ENCODE measurements around the gene NRP1.

The NRP1 gene

DNA sequence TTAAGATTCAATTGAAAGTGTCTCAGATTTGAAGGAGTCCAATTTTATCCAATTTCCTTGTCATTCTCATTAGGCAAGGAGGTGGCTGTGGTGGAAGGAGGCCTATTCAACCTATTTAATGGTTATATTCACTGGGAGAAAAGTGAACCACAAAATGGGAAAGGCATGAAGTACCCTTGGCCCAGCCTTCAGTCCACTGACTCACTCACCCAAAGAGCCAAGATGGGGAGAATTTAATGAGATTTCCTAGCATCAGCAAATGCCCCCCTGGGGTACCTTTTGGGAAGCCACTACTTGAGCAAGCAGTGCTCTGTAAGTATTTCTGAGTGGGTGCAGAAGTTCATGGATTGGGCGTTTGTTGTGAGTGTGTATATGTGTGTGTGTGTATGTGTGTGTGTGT, 144.1 kb downstream of the NRP1 start:
- no peaks in the 10 kb centered on the region; the same call in 1 of the 2 replicates for H3K27me3 ChIP-seq (replicated peaks; ENCODE audit: control insufficient read depth, insufficient read depth, low read length)
- H3K4me3 ChIP-seq (replicated peaks; ENCODE audit: low read depth, low read length) = no peak overlapping the region
- no peaks in the 10 kb centered on the region for H3K36me3 ChIP-seq (ENCODE audit: control insufficient read depth, insufficient read depth, low read length)
- DNase-seq (ENCODE audit: extremely low read depth, insufficient read length) = no peak
- TF ChIP-seq, protein P1, sequence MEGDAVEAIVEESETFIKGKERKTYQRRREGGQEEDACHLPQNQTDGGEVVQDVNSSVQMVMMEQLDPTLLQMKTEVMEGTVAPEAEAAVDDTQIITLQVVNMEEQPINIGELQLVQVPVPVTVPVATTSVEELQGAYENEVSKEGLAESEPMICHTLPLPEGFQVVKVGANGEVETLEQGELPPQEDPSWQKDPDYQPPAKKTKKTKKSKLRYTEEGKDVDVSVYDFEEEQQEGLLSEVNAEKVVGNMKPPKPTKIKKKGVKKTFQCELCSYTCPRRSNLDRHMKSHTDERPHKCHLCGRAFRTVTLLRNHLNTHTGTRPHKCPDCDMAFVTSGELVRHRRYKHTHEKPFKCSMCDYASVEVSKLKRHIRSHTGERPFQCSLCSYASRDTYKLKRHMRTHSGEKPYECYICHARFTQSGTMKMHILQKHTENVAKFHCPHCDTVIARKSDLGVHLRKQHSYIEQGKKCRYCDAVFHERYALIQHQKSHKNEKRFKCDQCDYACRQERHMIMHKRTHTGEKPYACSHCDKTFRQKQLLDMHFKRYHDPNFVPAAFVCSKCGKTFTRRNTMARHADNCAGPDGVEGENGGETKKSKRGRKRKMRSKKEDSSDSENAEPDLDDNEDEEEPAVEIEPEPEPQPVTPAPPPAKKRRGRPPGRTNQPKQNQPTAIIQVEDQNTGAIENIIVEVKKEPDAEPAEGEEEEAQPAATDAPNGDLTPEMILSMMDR (IDR thresholded peaks at IDR 0.05; ENCODE audit: insufficient read depth, low read length, poor library complexity, severe bottlenecking) = no peak

DNA sequence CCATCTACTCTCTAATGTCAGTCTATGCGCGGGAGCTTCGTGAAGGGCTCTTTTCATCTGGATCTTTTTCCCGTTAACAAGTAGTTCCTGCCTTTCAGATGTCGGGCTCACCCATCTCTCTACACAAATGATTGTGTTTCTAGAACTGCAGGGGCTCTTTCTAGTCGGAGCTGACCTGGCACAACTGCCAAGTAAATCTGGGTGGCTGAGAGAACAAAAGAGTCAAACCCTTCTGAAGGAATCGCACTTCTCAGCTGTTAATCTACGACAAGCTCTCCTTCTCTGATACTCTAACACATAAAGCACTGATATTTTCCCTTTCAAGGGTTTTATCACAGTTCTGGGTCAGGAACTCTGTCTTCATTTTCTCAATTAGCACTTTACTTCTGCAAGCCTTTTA, 144.7 kb downstream of the NRP1 start:
- Histone ChIP-seq H3K36me3 (ENCODE audit: control insufficient read depth, insufficient read depth, low read length) (no peaks in the 10 kb centered on the region), H3K4me3 (replicated peaks; ENCODE audit: low read depth, low read length) (no peak overlapping the region), H3K27me3 (replicated peaks; ENCODE audit: control insufficient read depth, insufficient read depth, low read length) (no peaks in the 10 kb centered on the region; the same call in 1 of the 2 replicates)
- TF ChIP-seq, protein P1 (IDR thresholded peaks at IDR 0.05; ENCODE audit: insufficient read depth, low read length, poor library complexity, severe bottlenecking) = no peak
- no peak for DNase-seq (ENCODE audit: extremely low read depth, insufficient read length)

DNA sequence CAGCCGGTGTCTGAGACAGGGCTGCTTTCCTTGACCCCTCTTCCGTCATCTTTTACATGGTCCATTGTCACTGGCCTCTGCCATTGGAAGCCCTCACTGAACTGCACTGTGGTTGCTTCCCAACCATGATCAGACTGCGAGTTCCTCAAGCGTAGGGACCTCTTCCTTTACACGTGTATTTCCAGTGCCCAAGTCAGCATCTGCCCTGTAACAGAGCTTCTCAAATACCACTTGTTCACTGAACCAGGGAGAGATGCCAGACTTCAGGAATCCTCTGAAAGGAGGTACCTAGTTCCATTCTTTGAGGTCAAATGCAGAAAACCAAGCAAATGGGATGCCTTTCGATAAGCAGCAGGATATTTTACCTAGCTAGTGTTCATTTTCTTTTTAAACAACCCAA, 145.1 kb downstream of the NRP1 start:
- TF ChIP-seq, protein P1 (IDR thresholded peaks at IDR 0.05; ENCODE audit: insufficient read depth, low read length, poor library complexity, severe bottlenecking) = no peak
- no peak for DNase-seq (ENCODE audit: extremely low read depth, insufficient read length)
- Histone ChIP-seq H3K27me3 (replicated peaks; ENCODE audit: control insufficient read depth, insufficient read depth, low read length) (no peaks in the 10 kb centered on the region; the same call in 1 of the 2 replicates), H3K36me3 (ENCODE audit: control insufficient read depth, insufficient read depth, low read length) (no peaks in the 10 kb centered on the region), H3K4me3 (replicated peaks; ENCODE audit: low read depth, low read length) (no peak overlapping the region)

DNA sequence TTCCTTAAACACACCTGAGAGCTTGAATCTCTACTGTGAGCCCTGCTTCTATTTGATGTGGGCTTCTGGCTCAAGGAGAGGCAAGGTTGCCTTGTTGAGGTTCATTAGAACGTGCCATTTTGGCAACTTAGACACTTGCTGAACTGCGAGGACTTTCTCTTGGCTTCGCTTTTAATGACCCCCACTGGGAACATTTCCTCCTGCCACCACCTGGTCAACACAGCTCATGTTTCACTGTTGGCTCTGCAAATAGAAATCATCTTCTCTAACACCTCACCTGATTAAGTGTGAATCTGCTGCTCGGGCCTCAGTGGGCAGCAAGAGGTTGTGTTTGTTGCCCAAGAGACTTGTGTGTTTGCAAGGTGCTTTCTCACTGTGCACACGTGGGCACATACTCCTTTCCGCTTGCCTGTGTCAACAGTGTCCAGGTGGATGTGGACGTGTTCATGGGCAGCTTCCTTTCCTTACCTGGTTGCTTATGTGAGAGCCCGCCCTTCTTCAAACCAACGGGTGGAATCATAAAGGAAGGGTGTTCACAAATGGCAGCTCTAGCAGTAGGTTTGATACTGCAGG, 147.0 kb downstream of the NRP1 start:
- DNase-seq (ENCODE audit: extremely low read depth, insufficient read length) = no peak
- TF ChIP-seq, protein P1 (IDR thresholded peaks at IDR 0.05; ENCODE audit: insufficient read depth, low read length, poor library complexity, severe bottlenecking) = no peak
- Histone ChIP-seq H3K27me3 (replicated peaks; ENCODE audit: control insufficient read depth, insufficient read depth, low read length) (no peaks in the 10 kb centered on the region; the same call in 1 of the 2 replicates), H3K36me3 (ENCODE audit: control insufficient read depth, insufficient read depth, low read length) (no peaks in the 10 kb centered on the region), H3K4me3 (replicated peaks; ENCODE audit: low read depth, low read length) (no peak overlapping the region)

DNA sequence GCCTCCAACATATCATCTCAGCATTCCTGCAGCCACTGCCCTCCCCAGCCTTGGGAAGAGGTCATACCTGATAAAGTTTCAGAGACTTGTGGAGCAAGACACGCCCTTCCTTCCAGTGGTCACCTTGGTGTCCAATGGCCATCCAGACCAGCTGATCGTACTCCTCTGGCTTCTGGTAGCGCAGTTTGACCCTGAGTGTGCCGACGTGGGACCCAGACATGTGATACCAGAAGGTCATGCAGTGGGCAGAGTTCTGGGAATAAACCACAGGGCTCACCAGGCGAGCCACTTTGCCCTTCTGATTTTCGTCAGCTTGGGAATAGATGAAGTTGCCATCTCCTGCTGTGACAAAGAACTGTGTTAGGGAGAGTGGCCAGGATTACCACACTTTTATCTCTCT, 148.3 kb downstream of the NRP1 start:
- DNase-seq (ENCODE audit: extremely low read depth, insufficient read length) = no peak
- TF ChIP-seq, protein P1 (IDR thresholded peaks at IDR 0.05; ENCODE audit: insufficient read depth, low read length, poor library complexity, severe bottlenecking) = no peak
- Histone ChIP-seq H3K4me3 (replicated peaks; ENCODE audit: low read depth, low read length) (no peak overlapping the region), H3K27me3 (replicated peaks; ENCODE audit: control insufficient read depth, insufficient read depth, low read length) (no peaks in the 10 kb centered on the region; the same call in 1 of the 2 replicates), H3K36me3 (ENCODE audit: control insufficient read depth, insufficient read depth, low read length) (no peaks in the 10 kb centered on the region)

DNA sequence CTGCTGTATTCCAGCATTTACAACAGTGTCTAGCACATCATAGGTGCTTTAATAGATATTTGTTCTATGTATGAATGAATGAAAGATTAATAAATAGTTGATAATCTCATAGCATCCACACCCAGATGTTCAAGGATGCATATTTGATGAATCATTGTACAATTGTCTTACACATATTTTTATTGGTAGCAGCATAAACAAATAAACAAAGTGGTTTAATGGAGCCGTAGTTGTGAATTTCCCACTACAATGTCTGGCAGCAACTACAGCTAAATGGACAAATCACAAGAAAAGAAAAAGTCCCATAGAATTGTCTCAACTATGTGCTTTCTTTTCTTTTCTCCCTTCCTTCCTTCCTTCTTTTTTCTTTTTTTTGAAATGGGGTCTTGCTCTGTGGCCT, 150.8 kb downstream of the NRP1 start:
- TF ChIP-seq, protein P1 (IDR thresholded peaks at IDR 0.05; ENCODE audit: insufficient read depth, low read length, poor library complexity, severe bottlenecking) = no peak
- H3K4me3 ChIP-seq (replicated peaks; ENCODE audit: low read depth, low read length) = no peak overlapping the region
- DNase-seq (ENCODE audit: extremely low read depth, insufficient read length) = no peak
- H3K36me3 ChIP-seq (ENCODE audit: control insufficient read depth, insufficient read depth, low read length) = no peaks in the 10 kb centered on the region
- H3K27me3 ChIP-seq (replicated peaks; ENCODE audit: control insufficient read depth, insufficient read depth, low read length) = no peaks in the 10 kb centered on the region; the same call in 1 of the 2 replicates

Measured in GM06990 (cell line).